HTR-8/SVneo (cell line): Measurements from ENCODE around the gene ASB16.
"Not testable (repeated sequence)": the region's sequence is repeated elsewhere in the genome, so short reads cannot be mapped to it uniquely, and the experiment has no call there.

Experiments
- DNase-seq: peaks from one replicate; pipeline ENCODE4 v3.0.0; 2011; ENCODE audit warnings: low spot score, mixed read lengths; ENCODE audit not compliant: insufficient read length
- FAIRE-seq: peaks from 2 replicates; lab custom pipeline; 2011; peaks lifted over from hg19 to GRCh38; lab: Jason Lieb, UNC

ASB16 gene, protein sequence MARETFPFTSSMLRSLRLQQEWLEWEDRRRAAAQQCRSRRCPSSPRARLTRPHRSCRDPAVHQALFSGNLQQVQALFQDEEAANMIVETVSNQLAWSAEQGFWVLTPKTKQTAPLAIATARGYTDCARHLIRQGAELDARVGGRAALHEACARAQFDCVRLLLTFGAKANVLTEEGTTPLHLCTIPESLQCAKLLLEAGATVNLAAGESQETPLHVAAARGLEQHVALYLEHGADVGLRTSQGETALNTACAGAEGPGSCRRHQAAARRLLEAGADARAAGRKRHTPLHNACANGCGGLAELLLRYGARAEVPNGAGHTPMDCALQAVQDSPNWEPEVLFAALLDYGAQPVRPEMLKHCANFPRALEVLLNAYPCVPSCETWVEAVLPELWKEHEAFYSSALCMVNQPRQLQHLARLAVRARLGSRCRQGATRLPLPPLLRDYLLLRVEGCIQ

GRCh38 chr17:44170499-44171201 lies at the start of gene ASB16:
ASB16 (plus strand) TSS chr17:44170704; CDS start chr17:44170790, 86 bp downstream.
- FAIRE-seq: no peak
- DNase-seq: no peak

GRCh38 chr17:44120851-44121605 lies 49.5 kb upstream of the ASB16 start:
- FAIRE-seq: no peak
- DNase-seq: no peak

GRCh38 chr17:44121997-44122815 lies 48.3 kb upstream of the ASB16 start:
- no peak for FAIRE-seq

DNA sequence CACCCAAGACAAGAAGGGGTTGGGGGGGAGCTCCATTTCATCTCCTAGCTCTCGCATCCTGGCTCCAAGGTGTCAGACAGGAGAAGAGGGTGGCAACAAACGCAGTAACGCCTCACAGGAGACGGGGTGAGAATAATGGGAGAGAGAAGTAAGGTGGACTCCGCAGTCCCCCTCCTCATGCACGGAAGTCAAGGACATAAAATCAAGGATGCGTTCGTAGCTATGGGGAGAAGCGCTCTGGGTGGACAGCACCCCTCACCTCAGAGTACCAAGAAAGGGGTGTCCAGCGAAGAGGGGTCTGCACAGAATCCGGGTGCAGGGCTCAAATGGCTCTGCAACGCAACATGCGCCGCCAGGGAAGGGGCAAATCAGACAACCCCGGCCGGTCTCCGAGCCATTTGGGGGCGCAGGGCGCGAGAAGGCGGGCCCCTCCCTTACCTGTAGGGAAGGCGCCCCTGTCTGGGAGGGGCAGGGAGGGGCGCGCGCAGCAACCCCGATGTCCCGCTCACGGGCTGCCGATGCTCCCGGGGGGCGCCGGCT lies 47.6 kb upstream of the ASB16 start:
- no peak for DNase-seq
- no peak for FAIRE-seq

More at GRCh38 chr17:44121997-44122815, 48.3 kb upstream of the ASB16 start:
- DNase-seq: no peak

DNA sequence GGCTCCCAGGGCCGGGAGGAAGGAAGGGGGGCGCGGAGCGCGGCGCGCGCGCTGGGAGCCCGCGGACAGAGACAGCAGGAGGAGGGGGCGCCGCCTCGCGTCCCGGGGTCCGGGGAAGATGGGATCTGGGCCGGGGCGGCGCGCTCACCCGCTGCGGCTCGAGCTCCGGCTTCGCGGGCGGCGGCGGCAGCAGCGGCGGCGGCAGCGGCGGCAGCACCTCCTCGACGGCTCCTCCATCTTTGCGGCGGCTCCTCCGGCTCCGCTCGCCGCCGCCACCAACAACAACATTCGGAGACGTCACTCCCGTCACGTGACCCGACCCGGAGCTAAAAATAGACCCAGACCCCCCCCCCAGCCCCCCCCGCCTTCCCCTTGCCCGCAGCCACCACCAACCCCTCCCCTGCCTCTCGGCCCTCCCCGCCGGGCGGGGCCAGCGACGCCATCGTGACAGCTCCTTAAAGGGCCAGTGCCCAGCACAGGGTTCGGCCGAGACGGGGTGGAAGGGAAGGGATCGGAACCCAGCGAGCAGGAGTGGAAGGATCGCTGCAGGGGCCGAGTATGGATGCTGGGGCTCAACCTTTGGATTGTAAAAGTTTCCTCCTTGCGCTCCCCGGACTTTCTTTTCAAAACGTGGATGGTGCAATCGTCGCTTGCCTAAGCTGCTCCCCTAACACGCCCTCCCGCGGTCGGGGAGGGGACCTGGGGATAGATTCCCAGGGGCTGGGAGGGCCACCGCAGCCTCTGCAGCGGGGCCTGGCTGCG lies 47.0 kb upstream of the ASB16 start, which contains the start of gene HDAC5:
Gene HDAC5, minus strand, starts transcription at position 286 of the 762 bp plus-strand sequence. CDS start 6,126 bp downstream, outside the sequence.
- peak; percentile 88 for FAIRE-seq
- DNase-seq: peak; percentile 94

GRCh38 chr17:44124118-44124438 lies 46.4 kb upstream of the ASB16 start:
- no peak for DNase-seq
- FAIRE-seq: no peak

- no peak for DNase-seq
- FAIRE-seq: no peak
These were observed 42.1 kb upstream of the ASB16 start for GRCh38 chr17:44128383-44128782.

- FAIRE-seq: no peak
- no peak for DNase-seq
These were observed 39.7 kb upstream of the ASB16 start for GRCh38 chr17:44130693-44131349.

DNA sequence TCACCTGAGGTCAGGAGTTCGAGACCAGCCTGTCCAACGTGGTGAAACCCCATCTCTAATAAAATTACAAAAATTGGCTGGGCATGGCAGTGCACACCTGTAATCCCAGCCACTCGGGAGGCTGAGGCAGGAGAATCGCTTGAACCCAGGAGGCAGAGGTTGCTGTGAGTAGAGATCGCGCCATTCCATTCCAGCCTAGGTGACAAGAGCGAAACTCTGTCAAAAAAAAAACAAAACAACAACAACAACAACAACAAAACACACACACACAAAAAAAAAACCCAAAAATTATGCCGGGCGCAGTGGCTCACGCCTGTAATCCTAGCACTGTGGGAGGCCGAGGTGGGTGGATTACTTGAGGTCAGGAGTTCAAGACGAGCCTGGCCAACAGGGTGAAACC lies 39.1 kb upstream of the ASB16 start:
- DNase-seq, FAIRE-seq: not testable (repeated sequence)

DNA sequence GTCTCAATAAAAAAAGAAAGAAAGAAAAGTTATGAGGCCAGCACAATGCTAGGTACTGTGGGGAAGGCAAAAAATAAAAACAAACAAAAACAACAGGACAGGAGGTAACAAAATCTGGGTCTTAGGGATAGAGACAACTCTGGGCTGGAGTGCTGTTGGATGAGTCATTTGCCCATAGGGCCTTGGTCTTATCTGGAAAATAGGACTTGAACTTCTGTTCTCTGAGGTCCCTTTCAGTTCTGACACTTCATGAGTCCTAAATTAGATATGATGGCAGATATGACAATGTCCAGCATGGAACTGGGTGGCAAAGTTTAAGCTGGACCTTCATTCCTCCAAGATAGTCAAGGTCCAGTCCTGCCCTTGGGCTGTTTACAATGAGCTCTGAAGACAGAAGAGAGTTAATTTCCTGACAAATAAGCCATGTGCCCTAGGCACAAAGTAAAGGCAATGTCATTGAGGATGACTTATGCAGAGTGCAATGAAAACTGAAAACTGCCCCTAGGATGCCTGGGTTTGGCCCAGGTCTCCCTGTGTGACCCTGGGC lies 38.2 kb upstream of the ASB16 start:
- FAIRE-seq: no peak
- no peak for DNase-seq

DNA sequence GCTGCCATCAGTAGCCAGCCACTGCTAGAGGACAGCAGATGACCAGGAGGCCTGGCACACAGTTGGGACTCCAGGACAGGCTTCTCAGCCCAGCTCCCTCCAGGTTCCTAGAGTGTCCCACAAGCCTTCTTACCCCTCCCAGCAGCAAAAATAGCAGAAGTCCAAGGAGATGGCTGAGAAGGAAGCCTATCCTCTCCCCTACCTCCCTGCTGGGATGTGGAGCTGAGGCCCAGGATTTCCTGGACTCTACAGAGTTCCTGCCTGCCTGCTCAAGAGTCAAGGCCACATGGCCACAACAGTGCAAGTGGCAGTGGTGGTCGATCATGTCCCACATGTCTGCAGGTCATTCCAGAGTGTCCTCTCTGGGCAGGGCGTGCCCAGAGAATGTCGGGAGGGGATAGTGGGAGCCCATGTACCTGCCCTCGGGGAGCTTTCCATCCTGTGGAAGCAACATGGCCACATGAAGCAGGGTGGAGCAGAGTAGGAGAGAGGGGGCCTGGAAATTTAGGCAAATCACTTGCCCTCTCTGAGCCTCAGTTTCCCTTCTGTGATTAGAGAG lies 36.5 kb upstream of the ASB16 start:
- no peak for FAIRE-seq

DNA sequence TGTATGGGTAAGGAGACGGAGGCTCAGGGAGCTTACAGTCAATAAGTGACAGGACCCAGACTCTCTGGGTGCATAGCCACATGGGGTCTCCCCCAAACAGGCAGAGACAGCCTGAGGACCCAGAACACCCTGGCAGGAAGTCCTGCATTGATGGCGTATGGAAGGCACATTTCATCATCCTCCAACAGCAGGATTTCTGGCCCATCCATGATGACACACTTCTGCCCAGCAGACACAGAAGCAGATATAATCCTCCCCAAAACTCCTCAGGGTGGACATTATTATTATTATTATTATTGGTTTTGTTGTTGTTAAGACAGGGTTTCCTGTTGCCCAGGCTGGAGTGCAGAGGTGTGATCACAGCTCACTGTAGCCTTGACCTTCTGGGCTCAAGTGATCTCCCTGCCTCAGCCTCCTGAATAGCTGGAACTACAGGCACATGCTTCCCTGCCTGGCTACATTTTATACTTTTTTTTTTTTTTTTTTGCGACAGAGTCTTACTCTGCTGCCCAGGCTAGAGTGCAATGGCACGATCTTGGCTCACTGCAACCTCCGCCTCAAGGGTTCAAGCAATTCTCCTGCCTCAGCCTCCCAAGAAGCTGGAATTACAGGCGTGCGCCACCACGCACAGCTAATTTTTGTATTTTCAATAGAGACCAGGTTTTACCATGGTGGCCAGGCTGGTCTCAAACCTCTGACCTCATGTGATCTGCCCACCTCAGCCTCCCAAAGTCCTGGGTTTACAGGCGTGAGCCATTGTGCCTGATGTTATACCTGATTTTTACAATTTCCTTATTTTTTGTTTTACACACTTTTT lies 35.5 kb upstream of the ASB16 start:
- FAIRE-seq (no peak), DNase-seq (no peak)

More for the DNA sequence above, 36.5 kb upstream of the ASB16 start:
- no peak for DNase-seq

GRCh38 chr17:44137891-44138709 lies 32.4 kb upstream of the ASB16 start:
- DNase-seq (peak; percentile 99), FAIRE-seq (peak; percentile 98)

- FAIRE-seq, DNase-seq: not testable (repeated sequence)
These were observed 26.6 kb upstream of the ASB16 start for GRCh38 chr17:44143921-44144320.

DNA sequence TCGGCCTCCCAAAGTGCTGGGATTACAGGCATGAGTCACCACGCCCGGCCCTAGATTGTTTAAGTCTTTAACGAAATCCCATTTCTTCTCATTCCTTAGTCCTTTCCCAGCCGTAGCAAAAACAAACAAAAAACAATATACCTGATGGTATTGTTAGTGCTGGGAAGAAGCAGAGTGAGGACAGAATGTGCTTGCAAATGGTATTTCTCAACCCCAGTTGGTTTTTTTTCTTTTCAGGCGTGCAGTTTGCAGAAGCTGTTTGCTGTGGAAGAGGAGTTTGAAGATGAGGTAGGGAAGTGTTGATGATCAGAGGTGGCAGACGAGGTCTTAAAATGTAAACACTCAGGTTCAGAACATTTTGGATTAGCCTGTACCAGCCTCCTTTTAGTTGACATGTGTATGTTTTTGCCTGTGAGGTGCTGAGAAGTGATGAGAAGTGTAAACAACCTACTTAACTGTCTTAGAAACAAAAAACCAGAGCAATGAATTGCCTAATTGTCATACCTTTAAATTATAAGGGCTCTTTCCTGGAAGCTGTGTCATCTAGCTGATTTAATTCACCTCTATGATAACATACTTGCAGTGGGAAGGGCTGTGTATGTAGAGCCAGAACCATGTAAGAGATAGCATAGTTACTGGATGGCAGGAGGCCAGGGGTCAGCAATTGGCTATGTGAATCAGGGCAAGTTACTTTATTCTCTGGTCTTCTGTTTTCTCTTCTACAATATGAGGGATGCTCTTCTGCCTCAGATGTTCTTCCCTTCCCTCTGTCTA lies 25.4 kb upstream of the ASB16 start:
- FAIRE-seq: no peak
- DNase-seq: no peak
